SK-N-SH treated with all-trans-retinoic acid at 6 μM for 48 hours (cell line): ENCODE measurements around the gene CLEC7A.

ENCODE experiments used
- ATAC-seq: fragments of 200-7000 bp; cut with Tn5 transposase; 3 replicates; pipeline ENCODE4 v1.9.1; 2020; ENCODE audit warnings: mild to moderate bottlenecking, moderate library complexity
- ARNTL ChIP-seq: fragments of 450-650 bp; formaldehyde crosslinking; IDR thresholded peaks from 2 replicates; pipeline ENCODE4 v1.5.0; 2020; ENCODE audit warnings: low read depth, mild to moderate bottlenecking, moderate library complexity, borderline replicate concordance
- BACH2 ChIP-seq: fragments of 250-450 bp; sonication (Bioruptor Pico); IDR thresholded peaks from 2 replicates; pipeline ENCODE4 v1.9.0; 2021; ENCODE audit warnings: mild to moderate bottlenecking, borderline replicate concordance
- CSDC2 ChIP-seq: fragments of 250-450 bp; sonication (Bioruptor Pico); IDR thresholded peaks from 2 replicates; pipeline ENCODE4 v1.5.0; 2020; ENCODE audit warnings: mild to moderate bottlenecking, moderate library complexity
- CSRNP3 ChIP-seq: fragments of 250-450 bp; sonication (Bioruptor Pico); IDR thresholded peaks from 2 replicates; pipeline ENCODE4 v1.5.1; 2021; ENCODE audit warnings: mild to moderate bottlenecking, moderate library complexity
- ESRRG ChIP-seq: fragments of 250-450 bp; sonication (Bioruptor Pico); IDR thresholded peaks from 2 replicates; pipeline ENCODE4 v1.6.1; 2021; ENCODE audit warnings: mild to moderate bottlenecking
- GLIS3 ChIP-seq: fragments of 250-450 bp; sonication (Bioruptor Pico); IDR thresholded peaks from 2 replicates; pipeline ENCODE4 v1.5.0; 2020; ENCODE audit warnings: mild to moderate bottlenecking, moderate library complexity
- ISL1 ChIP-seq: fragments of 250-450 bp; sonication (Bioruptor Pico); IDR thresholded peaks from 2 replicates; pipeline ENCODE4 v2.1.2; 2022; ENCODE audit warnings: mild to moderate bottlenecking, moderate library complexity
- OSR1 ChIP-seq: fragments of 250-450 bp; sonication (Bioruptor Pico); IDR thresholded peaks from 2 replicates; pipeline ENCODE4 v1.8.0; 2022; ENCODE audit warnings: moderate library complexity, mild to moderate bottlenecking, inconsistent platforms
- PATZ1 ChIP-seq: fragments of 250-450 bp; sonication (Bioruptor Pico); IDR thresholded peaks from 2 replicates; pipeline ENCODE4 v1.8.0; 2020; ENCODE audit warnings: mild to moderate bottlenecking, moderate library complexity, borderline replicate concordance
- POU6F1 ChIP-seq: fragments of 250-450 bp; sonication (Bioruptor Pico); IDR thresholded peaks from 2 replicates; pipeline ENCODE4 v1.8.0; 2021; ENCODE audit warnings: low read depth, mild to moderate bottlenecking, moderate library complexity, borderline replicate concordance
- PPARA ChIP-seq: fragments of 250-450 bp; sonication (Bioruptor Pico); IDR thresholded peaks from 2 replicates; pipeline ENCODE4 v1.5.0; 2020; ENCODE audit warnings: mild to moderate bottlenecking, borderline replicate concordance
- RARB ChIP-seq: fragments of 250-450 bp; sonication (Bioruptor Pico); IDR thresholded peaks from 2 replicates; pipeline ENCODE4 v1.8.0; 2021; ENCODE audit warnings: mild to moderate bottlenecking, moderate library complexity
- SNAI2 ChIP-seq: fragments of 250-450 bp; sonication (Bioruptor Pico); IDR thresholded peaks from 2 replicates; pipeline ENCODE4 v1.5.0; 2020; ENCODE audit warnings: mild to moderate bottlenecking, moderate library complexity
- TOX ChIP-seq: fragments of 250-450 bp; sonication (Bioruptor Pico); IDR thresholded peaks from 2 replicates; pipeline ENCODE4 v1.8.0; 2021; ENCODE audit warnings: mild to moderate bottlenecking, moderate library complexity, borderline replicate concordance
- TSHZ2 ChIP-seq: fragments of 250-450 bp; sonication (Bioruptor Pico); IDR thresholded peaks from 2 replicates; pipeline ENCODE4 v1.5.0; 2020; ENCODE audit warnings: mild to moderate bottlenecking, moderate library complexity
- ZC3H10 ChIP-seq: fragments of 250-450 bp; sonication (Bioruptor Pico); IDR thresholded peaks from 2 replicates; pipeline ENCODE4 v1.5.1; 2021; ENCODE audit warnings: mild to moderate bottlenecking, moderate library complexity
- ZFP3 ChIP-seq: fragments of 250-450 bp; sonication (Bioruptor Pico); IDR thresholded peaks from 2 replicates; pipeline ENCODE4 v1.5.0; 2020; ENCODE audit warnings: mild to moderate bottlenecking, moderate library complexity
- ZFP30 ChIP-seq: fragments of 450-650 bp; formaldehyde crosslinking; IDR thresholded peaks from 2 replicates; pipeline ENCODE4 v1.5.0; 2022; ENCODE audit warnings: mild to moderate bottlenecking, moderate library complexity
- ZNF565 ChIP-seq: fragments of 450-650 bp; formaldehyde crosslinking; conservative IDR thresholded peaks from 2 replicates; pipeline ENCODE4 v1.5.0; 2020; ENCODE audit warnings: low read depth, mild to moderate bottlenecking, moderate library complexity
- ZNF70 ChIP-seq: fragments of 450-650 bp; formaldehyde crosslinking; IDR thresholded peaks from 2 replicates; pipeline ENCODE4 v1.5.0; 2020; ENCODE audit warnings: mild to moderate bottlenecking, moderate library complexity
- ZNF8 ChIP-seq: fragments of 450-650 bp; formaldehyde crosslinking; IDR thresholded peaks from 2 replicates; pipeline ENCODE4 v1.5.0; 2020; ENCODE audit warnings: mild to moderate bottlenecking, moderate library complexity

The CLEC7A gene

DNA sequence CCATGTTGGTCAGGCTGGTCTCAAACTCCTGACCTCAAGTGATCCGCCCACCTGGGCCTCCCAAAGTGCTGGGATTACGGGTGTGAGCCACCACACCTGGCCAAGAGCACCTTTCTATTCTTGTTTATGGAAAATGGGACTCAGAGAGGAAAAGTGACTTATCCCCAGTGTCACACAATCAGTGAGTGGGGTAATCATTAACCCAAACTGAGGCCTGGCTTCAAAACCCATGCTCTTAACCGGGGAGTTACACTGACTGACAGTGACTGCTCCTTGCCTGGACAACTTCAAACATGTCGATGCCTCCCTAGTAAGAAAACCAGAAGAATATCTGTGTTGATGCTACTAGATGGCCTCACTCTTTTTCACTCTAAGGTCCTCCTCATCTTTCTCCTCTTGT, 7.3 kb downstream of the CLEC7A start:
- no peak for TF ChIP-seq ARNTL (CRISPR knock-in tag)
- TF ChIP-seq GLIS3, result no peak
- no peak for TF ChIP-seq ZFP3 (CRISPR knock-in tag)
- no peak for TF ChIP-seq BACH2
- no peak for TF ChIP-seq ZNF565 (CRISPR knock-in tag)
- no peak for TF ChIP-seq SNAI2 (CRISPR knock-in tag)
- TF ChIP-seq ZNF70 (CRISPR knock-in tag), result no peak
- TF ChIP-seq TSHZ2, result no peak
- no peak for TF ChIP-seq RARB
- no peak for TF ChIP-seq ZC3H10
- no peak for TF ChIP-seq POU6F1 (CRISPR knock-in tag)
- no peak for TF ChIP-seq ESRRG (CRISPR knock-in tag)
- no peak for TF ChIP-seq PATZ1
- TF ChIP-seq ZNF8 (CRISPR knock-in tag), result no peak
- no peak for TF ChIP-seq OSR1 (CRISPR knock-in tag)
- no peak for ATAC-seq

- no peak for ATAC-seq
- TF ChIP-seq SNAI2 (CRISPR knock-in tag) (no peak), TOX (no peak), ESRRG (CRISPR knock-in tag) (no peak), ZNF8 (CRISPR knock-in tag) (no peak), BACH2 (no peak), ZNF70 (CRISPR knock-in tag) (no peak), PPARA (CRISPR knock-in tag) (no peak), ZFP30 (CRISPR knock-in tag) (no peak), GLIS3 (no peak), POU6F1 (CRISPR knock-in tag) (no peak), ZNF565 (CRISPR knock-in tag) (no peak), ISL1 (CRISPR knock-in tag) (no peak)
Observed at GRCh38 chr12:10121278-10121677, 8.7 kb downstream of the CLEC7A start.

- ATAC-seq, result no peak
- TF ChIP-seq CSDC2 (CRISPR knock-in tag) (no peak), CSRNP3 (CRISPR knock-in tag) (no peak), TOX (no peak), BACH2 (no peak), PPARA (CRISPR knock-in tag) (no peak), ISL1 (CRISPR knock-in tag) (no peak), PATZ1 (no peak), ZNF8 (CRISPR knock-in tag) (no peak), RARB (no peak), ARNTL (CRISPR knock-in tag) (no peak), ESRRG (CRISPR knock-in tag) (no peak), ZFP3 (CRISPR knock-in tag) (no peak), POU6F1 (CRISPR knock-in tag) (no peak), OSR1 (CRISPR knock-in tag) (no peak)
Observed at GRCh38 chr12:10119066-10119465, 10.9 kb downstream of the CLEC7A start.
